GM12875 (cell line): Measurements from ENCODE around the gene COA7.

Experiments
- H3K4me3 ChIP-seq: one replicate; pipeline ENCODE4 v1.5.1; 2011; ENCODE audit warnings: low read depth, low read length, control low read depth
- TF ChIP-seq, protein P1 (sequence below): IDR thresholded peaks from 2 replicates; pipeline ENCODE4 v1.5.1; 2011; ENCODE audit warnings: low read depth, mild to moderate bottlenecking, control low read depth, inconsistent platforms, low read length, moderate library complexity, borderline replicate concordance; ENCODE audit not compliant: insufficient read depth

Gene COA7

DNA sequence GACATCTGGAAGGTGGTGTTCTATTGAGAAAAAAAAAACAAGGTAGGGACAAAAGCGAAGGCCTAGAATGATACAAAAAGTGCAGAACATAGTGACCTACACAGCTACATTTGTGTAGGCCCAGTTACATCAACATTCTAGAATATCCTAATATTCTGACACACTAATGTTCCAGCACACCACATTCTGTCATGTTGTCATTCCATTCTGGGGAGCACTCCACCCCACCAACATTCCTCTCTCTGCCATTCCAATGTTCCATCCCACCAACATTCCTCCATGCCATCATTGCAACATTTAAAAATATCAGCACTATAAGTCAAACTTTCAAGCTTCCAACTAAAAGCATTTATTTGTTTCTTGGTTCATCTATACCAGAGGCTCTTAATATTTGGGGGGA is 28.5 kb downstream of the COA7 start:
- TF ChIP-seq, protein P1, sequence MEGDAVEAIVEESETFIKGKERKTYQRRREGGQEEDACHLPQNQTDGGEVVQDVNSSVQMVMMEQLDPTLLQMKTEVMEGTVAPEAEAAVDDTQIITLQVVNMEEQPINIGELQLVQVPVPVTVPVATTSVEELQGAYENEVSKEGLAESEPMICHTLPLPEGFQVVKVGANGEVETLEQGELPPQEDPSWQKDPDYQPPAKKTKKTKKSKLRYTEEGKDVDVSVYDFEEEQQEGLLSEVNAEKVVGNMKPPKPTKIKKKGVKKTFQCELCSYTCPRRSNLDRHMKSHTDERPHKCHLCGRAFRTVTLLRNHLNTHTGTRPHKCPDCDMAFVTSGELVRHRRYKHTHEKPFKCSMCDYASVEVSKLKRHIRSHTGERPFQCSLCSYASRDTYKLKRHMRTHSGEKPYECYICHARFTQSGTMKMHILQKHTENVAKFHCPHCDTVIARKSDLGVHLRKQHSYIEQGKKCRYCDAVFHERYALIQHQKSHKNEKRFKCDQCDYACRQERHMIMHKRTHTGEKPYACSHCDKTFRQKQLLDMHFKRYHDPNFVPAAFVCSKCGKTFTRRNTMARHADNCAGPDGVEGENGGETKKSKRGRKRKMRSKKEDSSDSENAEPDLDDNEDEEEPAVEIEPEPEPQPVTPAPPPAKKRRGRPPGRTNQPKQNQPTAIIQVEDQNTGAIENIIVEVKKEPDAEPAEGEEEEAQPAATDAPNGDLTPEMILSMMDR = no peak
- H3K4me3 ChIP-seq = no peak overlapping the region

DNA sequence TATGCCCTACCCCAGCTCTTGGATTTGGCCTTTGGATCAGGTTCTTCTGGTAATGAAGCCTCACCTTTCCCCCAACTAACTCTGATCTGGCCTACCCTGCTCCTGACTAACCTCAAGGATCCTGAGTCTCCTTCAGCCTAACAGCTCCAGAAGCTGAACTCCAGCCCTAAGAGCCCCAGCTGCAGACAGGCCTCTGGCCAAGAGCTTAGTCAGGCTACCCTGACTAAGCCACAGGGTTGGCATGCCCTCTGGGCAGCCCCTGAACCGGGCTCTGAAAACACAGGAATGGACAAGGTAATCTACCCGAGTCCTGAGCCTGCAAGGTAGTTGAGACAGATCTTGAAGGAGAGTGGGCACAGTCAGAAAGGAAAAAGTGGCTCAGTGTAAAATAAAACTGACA is 29.4 kb downstream of the COA7 start:
- TF ChIP-seq, protein P1 = no peak

DNA sequence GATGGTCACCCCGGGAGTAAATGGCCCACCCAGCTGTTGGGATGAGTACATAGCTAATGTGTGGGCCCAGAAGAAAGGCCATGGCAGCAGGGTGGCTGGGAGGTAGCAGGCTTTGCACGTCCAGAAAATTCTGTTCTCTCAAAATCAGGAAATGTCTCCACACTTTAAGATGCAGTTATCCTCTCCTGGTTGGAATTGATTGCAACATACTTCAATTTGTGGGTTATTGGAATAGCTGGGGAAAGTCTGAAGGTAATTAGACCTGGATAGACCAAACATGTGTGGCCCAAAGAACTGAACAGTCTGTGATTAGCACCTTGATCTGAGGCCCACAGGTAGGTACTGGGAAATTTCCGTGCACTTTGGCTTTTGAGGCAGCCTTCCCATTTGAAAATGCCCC is 30.2 kb downstream of the COA7 start:
- TF ChIP-seq, protein P1 = no peak
- no peak overlapping the region for H3K4me3 ChIP-seq

More for the DNA sequence above, 29.4 kb downstream of the COA7 start:
- H3K4me3 ChIP-seq = no peak overlapping the region

DNA sequence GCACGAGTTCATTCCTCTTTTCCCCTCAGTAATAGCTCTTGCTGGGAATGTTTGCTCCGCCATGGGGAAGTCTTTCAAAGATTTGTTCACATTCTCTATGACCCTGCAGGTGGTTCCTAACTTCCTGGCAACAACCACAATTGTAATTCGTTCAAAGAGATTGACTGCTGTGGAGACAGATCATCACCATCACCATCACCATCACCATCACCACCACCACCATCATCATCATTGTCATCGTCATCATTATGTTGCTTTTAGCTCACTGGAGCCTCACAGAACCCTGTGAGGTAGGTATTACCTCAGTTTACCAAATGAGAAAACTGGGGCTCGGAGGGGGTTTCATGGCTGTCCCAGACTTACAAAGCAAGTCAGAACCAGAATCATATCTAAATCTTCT is 30.9 kb downstream of the COA7 start:
- TF ChIP-seq, protein P1 = no peak

DNA sequence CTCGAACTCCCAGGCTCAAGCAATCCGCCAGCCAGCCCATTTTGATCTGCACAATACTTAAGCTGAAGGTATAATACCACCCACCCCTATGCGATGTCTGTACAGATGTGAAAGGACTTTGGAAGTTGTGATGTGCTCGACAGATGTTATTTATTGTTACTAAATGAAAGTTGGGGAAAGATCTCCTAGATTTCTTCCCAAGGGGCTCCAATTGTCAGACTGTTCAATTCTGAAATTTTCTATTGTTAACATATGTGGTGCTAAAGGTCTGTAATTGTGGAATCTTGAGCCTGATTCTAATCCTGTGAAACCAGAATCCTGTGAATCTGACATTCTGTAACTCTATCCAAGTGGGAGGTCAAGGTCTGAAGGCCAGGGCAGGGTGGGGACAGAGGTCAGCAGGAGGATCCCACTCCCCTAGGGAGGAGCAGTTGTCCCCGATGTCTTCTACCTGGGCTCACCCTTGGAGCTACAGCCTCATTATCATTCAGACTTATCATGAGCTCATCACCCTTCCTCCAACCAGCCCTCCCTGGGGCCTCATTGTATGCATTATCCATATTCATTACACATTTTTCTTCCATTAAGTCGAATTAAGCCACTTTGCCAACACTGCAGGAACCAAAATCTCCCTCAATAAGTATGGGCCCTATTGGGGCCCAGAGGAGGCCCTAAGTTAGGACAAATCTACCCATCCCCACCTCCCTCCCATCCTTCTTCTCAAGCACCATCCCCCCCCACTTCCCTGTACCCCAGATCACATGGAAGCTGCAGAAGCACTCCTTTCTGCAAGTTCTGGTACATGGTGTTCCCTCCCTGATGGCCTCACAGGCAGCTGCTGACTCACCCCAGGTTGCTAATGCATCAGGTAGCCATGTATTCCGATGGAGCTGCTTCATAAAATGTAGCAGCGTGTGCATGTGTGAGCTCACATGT is 32.9 kb downstream of the COA7 start:
- H3K4me3 ChIP-seq = no peak overlapping the region
- TF ChIP-seq, protein P1 = no peak

More for the DNA sequence above, 30.9 kb downstream of the COA7 start:
- H3K4me3 ChIP-seq = no peak overlapping the region

DNA sequence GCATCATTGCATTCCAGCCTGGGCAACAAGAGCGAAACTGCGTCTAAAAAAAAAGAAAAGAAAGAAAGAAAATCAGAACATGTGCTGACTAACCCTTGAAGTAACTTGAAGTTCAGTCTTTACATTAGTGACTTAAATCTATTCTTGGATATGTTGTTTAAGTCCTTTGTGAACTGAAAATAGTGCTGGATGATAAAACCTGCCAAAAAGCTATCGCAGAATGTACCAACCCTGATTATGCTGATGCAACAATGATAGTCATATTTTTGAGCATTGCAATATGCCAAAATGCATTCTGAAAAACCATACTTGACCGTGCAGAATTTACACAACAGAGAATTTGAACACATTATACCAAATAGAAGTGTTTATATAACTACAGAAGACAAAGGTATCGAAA is 34.4 kb downstream of the COA7 start:
- TF ChIP-seq, protein P1 = no peak
- no peak overlapping the region for H3K4me3 ChIP-seq

DNA sequence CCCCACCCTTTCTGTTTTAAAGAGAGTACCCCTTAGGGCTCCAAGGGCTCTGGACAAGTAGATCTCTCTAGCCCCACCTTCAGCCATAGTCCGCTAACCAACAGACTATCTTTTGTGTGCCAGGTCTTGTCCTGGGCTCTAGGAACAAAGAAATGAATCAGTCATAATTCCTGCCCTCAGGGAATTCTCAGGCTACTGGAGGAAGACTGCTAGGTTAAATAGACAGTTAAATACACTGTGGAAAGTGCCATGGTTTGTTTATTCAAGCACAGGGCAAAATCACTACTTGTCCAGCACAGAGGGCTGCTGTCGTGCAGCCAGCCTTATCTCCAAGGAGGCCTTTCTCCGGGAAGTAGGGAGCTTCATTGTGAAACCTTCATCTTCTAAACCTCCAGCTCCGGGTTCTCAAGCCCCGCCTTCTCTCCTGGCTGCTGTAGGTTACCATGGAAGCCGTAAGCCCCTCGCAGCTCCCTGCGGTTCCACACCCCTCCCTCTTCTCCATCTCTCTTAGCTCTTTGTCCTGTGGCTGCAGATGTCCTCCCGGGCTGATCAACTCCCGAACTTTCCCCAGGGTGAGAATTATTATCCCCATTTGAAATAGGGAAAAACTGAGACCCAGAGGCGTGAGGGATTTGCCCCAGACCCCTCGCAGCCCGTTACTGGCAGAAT is 35.4 kb downstream of the COA7 start:
- TF ChIP-seq, protein P1 = no peak
- no peak overlapping the region for H3K4me3 ChIP-seq
